Omental fat pad (tissue), 4 donors: Measurements from ENCODE around the gene RAB33A. TPM values are rescaled to one million over a fixed set of nuclear protein-coding genes. Genes with fewer than 3 reads are reported as not detected.

ENCODE experiments used
- ATAC-seq: fragments of 150-250 bp; one replicate; pipeline ENCODE4 v1.9.1; 2016; ENCODE audit warnings: mild to moderate bottlenecking, moderate library complexity; ENCODE audit not compliant: low FRiP score
- DNase-seq: peaks from one replicate; pipeline ENCODE4 v3.0.0-alpha.2; 2019; ENCODE audit warnings: low spot score
- CTCF ChIP-seq, 3 donors: fragments of 450-650 bp; IDR thresholded peaks; one replicate each; pipeline ENCODE4 v1.5.1; 2016 to 2017; ENCODE audit warnings: antibody characterized with exemption in 3 of 3, mild to moderate bottlenecking in 3 of 3, moderate library complexity in 2 of 3
- total RNA-seq, 4 donors: library from RNA; depleted of rRNA; stranded (reverse); fragments of >200 nt; gene quantifications; one replicate each; pipeline ENCODE4 v1.1.0, GENCODE V29; 2016

Gene RAB33A
- total RNA-seq, 4 donors from 2014 or later, result 1.4 to 3.0 (median 1.4) TPM; not detected in 1

- no peak for DNase-seq
- TF ChIP-seq CTCF (IDR thresholded peaks at IDR 0.05), result no peak
- ATAC-seq, result no peak
Measured at GRCh38 chrX:130139474-130140201, 32.1 kb upstream of the RAB33A start.

- no peak for DNase-seq
- peak; percentile 65 for ATAC-seq
- TF ChIP-seq CTCF (IDR thresholded peaks at IDR 0.05), result no peak
Measured at GRCh38 chrX:130144509-130144908, 27.3 kb upstream of the RAB33A start.

DNA sequence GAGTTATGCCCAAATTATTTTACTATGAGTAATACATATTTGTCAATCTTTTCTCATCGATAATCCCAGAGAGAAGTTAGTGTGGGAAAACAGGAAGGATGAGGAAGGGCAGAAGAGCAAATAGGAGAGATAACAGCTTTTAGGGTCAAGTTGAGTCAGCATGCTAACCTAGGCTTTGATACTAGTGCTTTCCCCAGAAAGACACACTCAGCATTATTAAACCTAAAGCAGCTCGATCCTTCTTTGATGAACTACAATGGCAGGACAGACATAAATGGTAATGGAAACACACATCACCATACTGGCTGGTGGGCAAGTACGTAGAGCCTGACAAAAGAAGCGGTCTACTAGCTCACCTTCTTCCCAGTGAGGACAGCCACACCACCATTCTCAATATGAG, 26.6 kb upstream of the RAB33A start:
- ATAC-seq (no peak), DNase-seq (no peak)
- TF ChIP-seq CTCF (IDR thresholded peaks at IDR 0.05), result no peak

- ATAC-seq, result no peak
- DNase-seq, result no peak
- TF ChIP-seq CTCF (IDR thresholded peaks at IDR 0.05), result no peak
Measured at GRCh38 chrX:130147631-130148030, 24.1 kb upstream of the RAB33A start.

- peak; percentile 85 for ATAC-seq
Measured at GRCh38 chrX:130155564-130155963, 16.2 kb upstream of the RAB33A start.

DNA sequence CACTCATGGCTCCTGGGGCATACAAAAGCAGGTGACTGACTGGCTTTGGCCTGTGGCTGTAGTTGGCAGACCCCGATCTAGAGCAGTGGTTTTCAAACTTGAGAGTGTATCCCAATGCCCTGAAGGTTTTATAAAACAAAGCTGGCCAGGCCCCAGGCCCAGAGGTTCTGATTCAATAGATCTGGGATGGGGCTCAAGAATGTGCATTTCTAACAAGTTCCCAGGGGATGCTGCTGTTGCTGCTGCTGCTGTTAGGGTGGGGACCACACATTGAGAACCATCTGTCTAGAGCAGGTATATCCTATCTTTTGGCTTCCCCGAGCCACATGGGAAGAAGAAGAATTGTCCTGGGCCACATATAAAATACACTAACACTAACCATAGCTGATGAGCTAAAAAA, 13.5 kb upstream of the RAB33A start:
- ATAC-seq (no peak), DNase-seq (no peak)
- TF ChIP-seq CTCF (IDR thresholded peaks at IDR 0.05), result no peak

More at GRCh38 chrX:130155564-130155963, 16.2 kb upstream of the RAB33A start:
- TF ChIP-seq CTCF (IDR thresholded peaks at IDR 0.05), result no peak
- DNase-seq, result no peak

DNA sequence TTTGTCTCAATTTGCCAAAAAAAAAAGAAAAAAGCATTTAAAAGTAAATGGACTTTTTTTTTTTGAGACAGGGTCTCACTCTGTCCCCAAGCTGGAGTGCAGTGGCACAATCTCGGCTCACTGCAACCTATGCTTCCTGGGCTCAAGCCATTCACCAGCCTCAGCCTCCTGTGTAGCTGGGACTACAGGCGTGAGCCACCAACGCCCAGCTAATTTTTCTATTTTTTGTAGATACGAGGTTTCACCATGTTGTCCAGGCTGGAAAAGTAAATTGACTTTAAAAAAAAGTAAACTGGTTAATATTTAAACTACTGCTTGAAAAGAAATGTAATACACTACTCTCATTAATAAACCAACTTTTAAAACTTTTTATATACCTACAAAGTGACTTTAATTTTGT, 12.0 kb upstream of the RAB33A start:
- no peak for ATAC-seq
- TF ChIP-seq CTCF (IDR thresholded peaks at IDR 0.05), result no peak
- no peak for DNase-seq
